ENCODE results near the gene TSPO. TPM values are rescaled to one million over a fixed set of nuclear protein-coding genes. Genes with fewer than 3 reads are reported as not detected.
A peak's percentile ranks its signal among the peaks of the same experiment; 100 is the strongest.

TSPO gene
- total and polyA plus RNA-seq, 2 donors from 2014 or later, result 134 to 173 TPM

GRCh38 chr22:43206509-43207161 lies 55.3 kb downstream of the TSPO start:
- no peak for TF ChIP-seq CTCF (IDR thresholded peaks at IDR 0.05; ENCODE audit: borderline replicate concordance, extremely low read depth, insufficient read depth)
- Histone ChIP-seq H3K36me3 (ENCODE audit: control insufficient read depth in 2 of 3, insufficient read depth in 3 of 3, low read length in 3 of 3) (no peaks in the 10 kb centered on the region), H3K9ac (ENCODE audit: low read length in 3 of 3) (no peak overlapping the region), H3K4me3 (ENCODE audit: low read length in 3 of 3) (no peak overlapping the region), H3K27ac (ENCODE audit: low read depth in 2 of 2, low read length in 2 of 2) (no peak overlapping the region), H3K9me3 (ENCODE audit: control insufficient read depth in 2 of 3, insufficient read depth in 1 of 3, low read length in 3 of 3) (no peaks in the 10 kb centered on the region), H3K4me1 (ENCODE audit: control insufficient read depth in 2 of 3, insufficient read depth in 2 of 3, low read depth in 1 of 3, low read length in 3 of 3) (no peaks in the 10 kb centered on the region), H3K27me3 (ENCODE audit: control insufficient read depth, insufficient read depth, low read length) (no peaks in the 10 kb centered on the region)
- intact Hi-C loops (cut with DNase I), result no loop called here
- FAIRE-seq (no peak), DNase-seq (peak in 1 of 5 donors; percentile 51)

- H3K9ac ChIP-seq (ENCODE audit: low read length in 3 of 3), result no peak overlapping the region
- peak in 1 of 5 donors; percentile 51 for DNase-seq
- no peak for FAIRE-seq
- H3K27ac ChIP-seq (ENCODE audit: low read depth in 2 of 2, low read length in 2 of 2), result no peak overlapping the region
- no peaks in the 10 kb centered on the region for H3K36me3 ChIP-seq (ENCODE audit: control insufficient read depth in 2 of 3, insufficient read depth in 3 of 3, low read length in 3 of 3)
- TF ChIP-seq CTCF (IDR thresholded peaks at IDR 0.05; ENCODE audit: borderline replicate concordance, extremely low read depth, insufficient read depth), result no peak
- H3K4me1 ChIP-seq (ENCODE audit: control insufficient read depth in 2 of 3, insufficient read depth in 2 of 3, low read depth in 1 of 3, low read length in 3 of 3), result no peaks in the 10 kb centered on the region
- no peak overlapping the region for H3K4me3 ChIP-seq (ENCODE audit: low read length in 3 of 3)
- H3K9me3 ChIP-seq (ENCODE audit: control insufficient read depth in 2 of 3, insufficient read depth in 1 of 3, low read length in 3 of 3), result no peaks in the 10 kb centered on the region
- intact Hi-C loops (cut with DNase I), result no loop called here
- H3K27me3 ChIP-seq (ENCODE audit: control insufficient read depth, insufficient read depth, low read length), result no peaks in the 10 kb centered on the region
Observed at GRCh38 chr22:43207386-43207785, 56.0 kb downstream of the TSPO start.

GRCh38 chr22:43207849-43208702 lies 56.7 kb downstream of the TSPO start:
- Histone ChIP-seq H3K36me3 (ENCODE audit: control insufficient read depth in 2 of 3, insufficient read depth in 3 of 3, low read length in 3 of 3) (no peaks in the 10 kb centered on the region), H3K4me1 (ENCODE audit: control insufficient read depth in 2 of 3, insufficient read depth in 2 of 3, low read depth in 1 of 3, low read length in 3 of 3) (no peaks in the 10 kb centered on the region), H3K4me3 (ENCODE audit: low read length in 3 of 3) (no peak overlapping the region), H3K9ac (ENCODE audit: low read length in 3 of 3) (no peak overlapping the region), H3K27ac (ENCODE audit: low read depth in 2 of 2, low read length in 2 of 2) (no peak overlapping the region), H3K9me3 (ENCODE audit: control insufficient read depth in 2 of 3, insufficient read depth in 1 of 3, low read length in 3 of 3) (no peaks in the 10 kb centered on the region), H3K27me3 (ENCODE audit: control insufficient read depth, insufficient read depth, low read length) (no peaks in the 10 kb centered on the region)
- DNase-seq (peak in 1 of 5 donors; percentile 59), FAIRE-seq (no peak)
- intact Hi-C loops (cut with DNase I), result no loop called here
- TF ChIP-seq CTCF (IDR thresholded peaks at IDR 0.05; ENCODE audit: borderline replicate concordance, extremely low read depth, insufficient read depth), result no peak

Data from kidney (tissue), 14 donors.